Activated B cell treated with CpG ODN at 0.5 μM for 24 hours (primary cell): ENCODE data around the gene IPO9. TPM values are rescaled to one million over a fixed set of nuclear protein-coding genes. Genes with fewer than 3 reads are reported as not detected.
A peak's percentile ranks its signal among the peaks of the same experiment; 100 is the strongest.

ENCODE experiments used
- ATAC-seq: fragments of 200-7000 bp; cut with Tn5 transposase; one replicate; pipeline ENCODE4 v1.10.0; 2021; ENCODE audit warnings: low read depth, mild to moderate bottlenecking, moderate library complexity
- CTCF ChIA-PET: fragments of 350-600 bp; sonication (Branson Sonifier 250); formaldehyde crosslinking; loops from one replicate; lab custom pipeline; 2021; ENCODE audit warnings: antibody characterized with exemption; lab: Charles Lee
- POLR2A ChIA-PET: fragments of 350-600 bp; sonication (Branson Sonifier 250); formaldehyde crosslinking; loops from one replicate; lab custom pipeline; 2021; ENCODE audit warnings: antibody characterized with exemption; lab: Charles Lee
- DNase-seq: peaks from one replicate; pipeline ENCODE4 v3.0.0; 2022
- H3K27ac Mint-ChIP-seq: one replicate; pipeline ENCODE4 v1.8.0; 2020; ENCODE audit warnings: mixed read lengths
- H3K27me3 Mint-ChIP-seq: one replicate; pipeline ENCODE4 v1.8.0; 2021; ENCODE audit warnings: mixed read lengths
- H3K36me3 Mint-ChIP-seq: one replicate; pipeline ENCODE4 v1.8.0; 2021; ENCODE audit warnings: low read depth, mixed read lengths
- H3K4me1 Mint-ChIP-seq: one replicate; pipeline ENCODE4 v1.8.0; 2021; ENCODE audit warnings: mixed read lengths
- H3K4me3 Mint-ChIP-seq: one replicate; pipeline ENCODE4 v1.8.0; 2020; ENCODE audit warnings: mild to moderate bottlenecking, mixed read lengths
- H3K9me3 Mint-ChIP-seq: one replicate; pipeline ENCODE4 v1.8.0; 2020; ENCODE audit warnings: mixed read lengths
- CTCF ChIP-seq: fragments of 200-600 bp; IDR thresholded peaks from one replicate; pipeline ENCODE4 v1.8.0; 2022; ENCODE audit warnings: antibody characterized with exemption, mild to moderate bottlenecking
- intact Hi-C: fragments of 100-400 bp; cut with micrococcal nuclease; formaldehyde crosslinking; loops from one replicate; pipeline ENCODE4 v1.15.1; 2024
- total RNA-seq: library from RNA; stranded (reverse); gene quantifications from 2 replicates; pipeline ENCODE4 v1.2.3, GENCODE V29; 2022

The IPO9 gene
- total RNA-seq, 1 donor from 2014 or later = 48.2 TPM

GRCh38 chr1:201889090-201889968 lies 60.4 kb downstream of the IPO9 start:
- Mint-ChIP-seq H3K9me3 (no peaks in the 10 kb centered on the region), H3K36me3 (no peaks in the 10 kb centered on the region), H3K27me3 (peaks cover 56% of the 10 kb centered on the region), H3K27ac (no peak overlapping the region), H3K4me3 (peak overlapping the region; percentile 67), H3K4me1 (peaks cover 11% of the 10 kb centered on the region)
- POLR2A ChIA-PET = no interaction called here
- TF ChIP-seq CTCF = no peak
- CTCF ChIA-PET = interaction anchor here (1.3 kb wide), 1 partner anchor 12 kb away, joined by 4 read pairs; no protein-coding TSS in a partner anchor
- no peak for DNase-seq
- intact Hi-C loops = no loop called here
- no peak for ATAC-seq

GRCh38 chr1:201890223-201890622 lies 61.3 kb downstream of the IPO9 start:
- ChIA-PET CTCF (interaction anchor here (1.3 kb wide), 1 partner anchor 12 kb away, joined by 4 read pairs; no protein-coding TSS in a partner anchor), POLR2A (no interaction called here)
- Mint-ChIP-seq H3K27ac (no peak overlapping the region), H3K9me3 (no peaks in the 10 kb centered on the region), H3K4me1 (peaks cover 6% of the 10 kb centered on the region), H3K27me3 (peaks cover 56% of the 10 kb centered on the region), H3K36me3 (no peaks in the 10 kb centered on the region), H3K4me3 (no peak overlapping the region)
- ATAC-seq = no peak
- intact Hi-C loops = no loop called here
- no peak for DNase-seq
- no peak for TF ChIP-seq CTCF

GRCh38 chr1:201890806-201891450 lies 62.0 kb downstream of the IPO9 start:
- ChIA-PET POLR2A (no interaction called here), CTCF (no interaction called here)
- peaks cover 8% of the 10 kb centered on the region for H3K4me1 Mint-ChIP-seq
- DNase-seq (no peak), ATAC-seq (no peak)
- H3K9me3 Mint-ChIP-seq = no peaks in the 10 kb centered on the region
- H3K36me3 Mint-ChIP-seq = no peaks in the 10 kb centered on the region
- intact Hi-C loops = no loop called here
- H3K27me3 Mint-ChIP-seq = peaks cover 56% of the 10 kb centered on the region
- no peak overlapping the region for H3K27ac Mint-ChIP-seq
- no peak overlapping the region for H3K4me3 Mint-ChIP-seq
- TF ChIP-seq CTCF = no peak

- H3K4me3 Mint-ChIP-seq = no peak overlapping the region
- CTCF ChIA-PET = no interaction called here
- intact Hi-C loops = no loop called here
- DNase-seq (no peak), ATAC-seq (no peak)
- H3K4me1 Mint-ChIP-seq = peaks cover 11% of the 10 kb centered on the region
- no peaks in the 10 kb centered on the region for H3K9me3 Mint-ChIP-seq
- H3K36me3 Mint-ChIP-seq = no peaks in the 10 kb centered on the region
- peaks cover 53% of the 10 kb centered on the region for H3K27me3 Mint-ChIP-seq
- H3K27ac Mint-ChIP-seq = no peak overlapping the region
- POLR2A ChIA-PET = no interaction called here
- TF ChIP-seq CTCF = no peak
Observed at GRCh38 chr1:201891451-201892045, 62.6 kb downstream of the IPO9 start.

- H3K36me3 Mint-ChIP-seq = no peaks in the 10 kb centered on the region
- ChIA-PET POLR2A (no interaction called here), CTCF (no interaction called here)
- no peaks in the 10 kb centered on the region for H3K9me3 Mint-ChIP-seq
- peaks cover 47% of the 10 kb centered on the region for H3K27me3 Mint-ChIP-seq
- peaks cover 11% of the 10 kb centered on the region for H3K4me1 Mint-ChIP-seq
- DNase-seq (no peak), ATAC-seq (no peak)
- no peak overlapping the region for H3K4me3 Mint-ChIP-seq
- no peak overlapping the region for H3K27ac Mint-ChIP-seq
- intact Hi-C loops = no loop called here
- no peak for TF ChIP-seq CTCF
Observed at GRCh38 chr1:201892211-201892610, 63.3 kb downstream of the IPO9 start.
